Muscle of leg (tissue), 11 donors: ENCODE results near the gene PSMA6. TPM values are rescaled to one million over a fixed set of nuclear protein-coding genes. Genes with fewer than 3 reads are reported as not detected.
A peak's percentile ranks its signal among the peaks of the same experiment; 100 is the strongest.
"Not testable (repeated sequence)": the region's sequence is repeated elsewhere in the genome, so short reads cannot be mapped to it uniquely, and the experiment has no call there.

Source experiments
- DNase-seq: peaks from one replicate; pipeline ENCODE4 v3.0.0; 2013
- H3K27ac ChIP-seq: one replicate; pipeline ENCODE4 v1.5.1; 2013; ENCODE audit warnings: mild to moderate bottlenecking, low read length, control low read depth
- H3K27me3 ChIP-seq: one replicate; pipeline ENCODE4 v1.6.1; 2013; ENCODE audit warnings: low read length; ENCODE audit not compliant: control insufficient read depth, insufficient read depth
- H3K36me3 ChIP-seq: one replicate; pipeline ENCODE4 v1.6.1; 2013; ENCODE audit warnings: low read length; ENCODE audit not compliant: control insufficient read depth, insufficient read depth
- H3K4me1 ChIP-seq: one replicate; pipeline ENCODE4 v1.6.1; 2013; ENCODE audit warnings: low read length; ENCODE audit not compliant: control insufficient read depth, insufficient read depth
- H3K4me3 ChIP-seq: one replicate; pipeline ENCODE4 v1.5.1; 2013; ENCODE audit warnings: low read length, control low read depth
- H3K9me3 ChIP-seq: replicated peaks from 2 replicates; pipeline ENCODE4 v1.6.1; 2013; ENCODE audit warnings: low read depth, low read length; ENCODE audit not compliant: control insufficient read depth
- WGBS: methylation state at CpG from one replicate; pipeline ENCODE4 v1.1.5; 2013; ENCODE audit warnings: missing lambda C conversion rate; ENCODE audit not compliant: insufficient coverage; 5-methylcytosine and 5-hydroxymethylcytosine counted together
- polyA plus RNA-seq, 8 donors: library from polyadenylated mRNA; unstranded; fragments of 120-200 nt; gene quantifications; one replicate each; pipeline versions ENCODE4 v1.2.1 to v1.2.3, GENCODE V29; 2013; ENCODE audit warnings: inconsistent platforms in 1 of 8, low replicate concordance in 1 of 8; ENCODE audit not compliant: insufficient read length in 8 of 8, insufficient read depth in 1 of 8
- total RNA-seq: library from RNA; stranded (reverse); fragments of 120-200 nt; gene quantifications from one replicate; pipeline ENCODE4 v1.2.4, GENCODE V29; 2013

PSMA6 gene
- total and polyA plus RNA-seq, 9 donors, result 161 to 218 (median 181) TPM

DNA sequence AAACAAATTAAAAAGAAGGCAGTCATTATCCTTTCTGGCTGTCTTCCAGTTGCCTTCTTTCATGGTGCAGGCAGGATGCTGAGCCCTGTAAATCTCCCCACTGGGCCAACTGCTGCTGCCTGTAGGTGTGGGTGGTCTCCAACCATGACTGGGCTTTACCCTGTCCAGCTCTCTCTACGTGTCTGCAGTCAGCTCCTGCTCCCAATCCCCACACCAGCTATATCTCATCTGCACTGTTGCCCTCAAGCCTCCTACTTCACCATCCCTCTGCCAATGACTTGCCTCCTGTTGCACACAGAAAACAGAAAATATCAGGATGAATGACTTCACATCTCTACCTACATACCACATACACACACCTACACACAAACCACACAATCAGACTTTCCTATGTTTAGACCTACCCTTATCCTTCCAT, 39.7 kb upstream of the PSMA6 start:
- WGBS, result 22% methylated on average over 1 of the region's 1 CpG
- DNase-seq, result no peak
- Histone ChIP-seq H3K27ac (no peak overlapping the region), H3K27me3 (no peaks in the 10 kb centered on the region), H3K4me1 (peaks cover 2% of the 10 kb centered on the region), H3K9me3 (no peaks in the 10 kb centered on the region), H3K4me3 (no peak overlapping the region), H3K36me3 (no peaks in the 10 kb centered on the region)

DNA sequence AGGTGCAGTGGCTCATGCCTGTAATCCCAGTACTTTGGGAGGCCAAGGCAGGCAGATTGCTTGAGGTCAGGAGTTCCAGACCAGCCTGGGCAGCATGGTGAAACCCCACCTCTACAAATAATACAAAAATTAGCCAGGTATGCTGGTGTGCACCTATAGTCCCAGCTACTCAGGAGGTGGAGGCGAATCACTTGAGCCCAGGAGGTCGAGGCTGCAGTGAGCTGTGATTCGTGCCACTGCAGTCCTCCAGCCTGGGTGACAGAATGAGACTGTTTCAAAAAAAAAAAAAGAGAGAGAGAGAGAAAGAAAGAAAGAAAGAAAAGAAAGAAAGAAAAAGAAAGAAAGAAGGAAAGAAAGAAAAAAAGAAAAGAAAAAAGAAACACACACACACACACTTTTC, 39.1 kb upstream of the PSMA6 start:
- H3K27me3 ChIP-seq, DNase-seq, H3K4me1 ChIP-seq, H3K9me3 ChIP-seq, H3K27ac ChIP-seq, H3K4me3 ChIP-seq, H3K36me3 ChIP-seq: not testable (repeated sequence)
- 80% methylated on average over 2 of the region's 3 CpGs for WGBS

DNA sequence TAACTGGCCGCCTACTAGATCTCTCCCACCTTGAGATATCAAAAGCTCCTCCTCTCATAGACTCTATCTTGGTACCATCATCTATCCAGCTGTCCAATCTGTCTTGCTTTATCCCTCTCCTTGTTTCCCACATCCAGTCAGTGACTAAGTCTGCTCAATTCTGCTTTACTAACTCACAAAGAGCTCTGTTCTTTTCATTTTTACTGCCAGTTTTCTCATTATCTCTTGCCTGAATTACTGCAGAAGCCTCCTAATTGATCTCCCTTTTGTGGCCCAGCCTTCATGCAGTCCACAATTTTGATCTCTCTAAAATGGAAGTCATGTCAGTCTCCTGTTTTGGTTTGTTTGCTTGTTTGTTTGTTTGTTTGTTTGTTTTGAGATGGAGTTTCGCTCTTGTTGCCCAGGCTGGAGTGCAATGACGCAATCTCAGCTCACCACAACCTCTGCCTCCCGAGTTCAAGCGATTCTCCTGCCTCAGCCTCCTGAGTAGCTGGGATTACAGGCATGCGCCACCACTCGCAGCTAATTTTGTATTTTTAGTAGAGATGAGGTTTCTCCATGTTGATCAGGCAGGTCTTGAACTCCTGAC, 38.1 kb upstream of the PSMA6 start:
- 90% methylated on average over 1 of the region's 7 CpGs for WGBS
- not testable (repeated sequence) for H3K4me1 ChIP-seq, H3K27ac ChIP-seq, H3K36me3 ChIP-seq, H3K4me3 ChIP-seq, DNase-seq, H3K27me3 ChIP-seq, H3K9me3 ChIP-seq

DNA sequence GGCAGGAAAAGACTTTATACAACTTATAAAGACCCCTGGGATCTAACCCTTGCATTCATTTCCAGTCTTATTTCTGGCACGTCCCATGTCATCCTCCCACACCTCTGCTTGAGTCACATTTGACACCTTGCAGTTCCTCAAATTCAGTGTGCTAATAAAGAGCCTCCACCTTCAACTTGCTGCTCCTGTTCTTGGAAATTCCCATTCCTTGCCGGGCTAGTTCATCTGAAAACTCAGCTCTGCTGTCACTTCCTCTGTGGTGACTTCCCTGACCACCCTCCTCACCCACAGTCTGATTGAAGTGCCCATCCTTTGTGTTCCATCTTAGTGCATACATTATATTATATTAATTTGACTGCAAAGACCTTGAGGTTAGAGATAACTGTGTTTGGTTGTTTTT, 37.4 kb upstream of the PSMA6 start:
- Histone ChIP-seq H3K9me3 (no peaks in the 10 kb centered on the region), H3K36me3 (no peaks in the 10 kb centered on the region), H3K27ac (no peak overlapping the region), H3K27me3 (no peaks in the 10 kb centered on the region), H3K4me1 (no peaks in the 10 kb centered on the region), H3K4me3 (no peak overlapping the region)
- 74% methylated on average over 2 of the region's 2 CpGs for WGBS
- no peak for DNase-seq

DNA sequence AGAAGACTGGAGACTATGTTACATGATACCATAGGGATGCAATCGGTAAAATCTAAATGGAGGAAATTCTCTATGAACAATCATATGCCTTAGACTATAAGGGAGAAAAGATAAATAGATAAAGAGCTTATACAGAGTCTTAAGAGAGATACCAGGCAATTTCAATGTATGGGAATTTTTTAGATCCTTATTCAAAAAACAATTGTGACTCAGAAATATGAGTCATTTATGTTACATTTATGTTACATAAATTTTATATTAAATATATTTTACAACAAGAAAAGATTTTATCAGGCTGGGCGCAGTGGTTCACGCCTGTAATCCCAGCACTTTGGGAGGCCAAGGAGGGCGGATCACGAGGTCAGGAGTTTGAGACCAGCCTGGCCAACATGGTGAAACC, 36.5 kb upstream of the PSMA6 start:
- DNase-seq, result no peak
- Histone ChIP-seq H3K9me3 (no peaks in the 10 kb centered on the region), H3K4me1 (no peaks in the 10 kb centered on the region), H3K4me3 (no peak overlapping the region), H3K36me3 (no peaks in the 10 kb centered on the region), H3K27me3 (no peaks in the 10 kb centered on the region), H3K27ac (no peak overlapping the region)
- no CpG with 5 or more reads among the region's 5 CpGs for WGBS

DNA sequence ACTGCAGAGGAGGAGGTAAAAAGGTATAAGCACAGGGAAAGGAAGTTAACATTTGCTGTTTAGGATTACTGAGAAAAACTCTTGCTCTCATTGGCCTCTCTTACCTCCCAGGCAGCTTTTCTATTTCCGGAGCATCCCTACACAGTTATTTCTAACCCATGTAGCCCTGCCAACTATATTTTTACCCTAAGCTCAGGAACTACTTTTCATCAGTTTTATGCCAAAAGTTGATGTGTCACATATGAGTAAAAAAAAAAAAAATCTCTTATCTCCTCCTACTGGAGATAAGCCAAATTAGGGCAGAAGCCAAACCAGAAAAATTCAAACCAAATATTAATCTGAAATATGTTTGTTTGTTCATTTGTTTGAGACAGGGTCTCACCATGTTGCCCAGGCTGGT, 34.4 kb upstream of the PSMA6 start:
- no peaks in the 10 kb centered on the region for H3K27me3 ChIP-seq
- H3K9me3 ChIP-seq, result no peaks in the 10 kb centered on the region
- DNase-seq, result no peak
- H3K36me3 ChIP-seq, result no peaks in the 10 kb centered on the region
- H3K4me3 ChIP-seq, result no peak overlapping the region
- no peaks in the 10 kb centered on the region for H3K4me1 ChIP-seq
- no peak overlapping the region for H3K27ac ChIP-seq
- WGBS, result no CpG with 5 or more reads among the region's 1 CpG

DNA sequence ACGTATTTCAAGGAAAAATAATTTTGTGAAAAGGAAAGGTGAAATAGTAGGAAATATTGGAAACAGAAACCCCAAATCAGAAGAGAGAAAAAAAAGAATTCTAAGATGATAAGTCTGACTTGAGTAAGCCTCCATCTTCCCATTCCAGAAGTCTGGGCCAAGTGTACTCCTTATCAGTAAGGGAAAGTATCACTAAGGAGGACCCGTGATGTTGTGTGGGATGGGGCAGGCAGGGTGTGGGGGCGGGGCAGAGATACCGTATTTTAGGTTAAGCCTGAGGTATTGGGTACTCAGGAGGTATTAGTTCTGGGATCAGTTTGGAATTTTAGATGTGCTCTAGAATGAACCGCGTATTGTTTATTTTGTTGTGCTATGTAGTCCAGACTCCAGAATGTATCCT, 33.8 kb upstream of the PSMA6 start:
- 88% methylated on average over 2 of the region's 6 CpGs for WGBS
- Histone ChIP-seq H3K36me3 (no peaks in the 10 kb centered on the region), H3K4me3 (no peak overlapping the region), H3K27me3 (no peaks in the 10 kb centered on the region), H3K9me3 (no peaks in the 10 kb centered on the region), H3K4me1 (no peaks in the 10 kb centered on the region), H3K27ac (no peak overlapping the region)
- no peak for DNase-seq

DNA sequence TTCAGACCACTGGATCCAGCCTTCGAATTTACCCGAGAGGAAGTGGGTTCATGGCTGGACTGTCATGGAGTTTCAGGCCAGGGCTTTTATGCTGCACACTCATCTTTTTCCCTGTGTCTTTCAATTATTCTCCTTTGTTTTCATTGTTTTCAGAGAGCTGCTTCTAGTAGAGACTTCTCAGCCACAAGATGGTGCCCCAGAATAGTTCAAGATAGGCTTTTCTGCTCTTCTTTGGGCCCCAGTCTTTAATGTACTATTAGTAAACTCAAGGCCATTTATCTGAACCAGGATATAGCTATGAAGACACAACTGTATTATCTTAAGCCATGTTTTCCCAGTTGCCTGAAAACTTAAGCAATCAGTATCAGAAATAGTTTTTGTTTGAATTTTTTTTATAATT, 30.4 kb upstream of the PSMA6 start:
- Histone ChIP-seq H3K4me3 (no peak overlapping the region), H3K27me3 (no peaks in the 10 kb centered on the region), H3K4me1 (no peaks in the 10 kb centered on the region), H3K27ac (no peak overlapping the region), H3K9me3 (no peaks in the 10 kb centered on the region), H3K36me3 (no peaks in the 10 kb centered on the region)
- 90% methylated on average over 2 of the region's 2 CpGs for WGBS
- peak; percentile 33 for DNase-seq

DNA sequence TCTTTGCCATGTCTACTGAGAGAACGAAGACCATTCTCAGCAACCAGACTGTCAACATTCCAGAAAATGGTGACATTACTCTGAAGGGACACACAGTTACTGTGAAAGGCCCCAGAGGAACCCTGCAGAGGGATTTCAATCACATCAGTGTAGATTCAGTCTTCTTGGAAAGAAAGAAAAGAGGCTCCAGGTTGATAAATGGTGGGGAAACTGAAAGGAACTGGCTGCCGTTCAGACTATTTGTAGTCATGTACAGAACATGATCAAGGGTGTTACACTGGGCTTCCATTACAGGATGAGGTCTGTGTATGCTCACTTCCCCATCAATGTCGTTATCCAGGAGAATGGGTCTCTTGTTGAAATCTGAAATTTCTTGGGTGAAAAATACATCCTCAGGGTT, 29.7 kb upstream of the PSMA6 start:
- Histone ChIP-seq H3K27ac (no peak overlapping the region), H3K4me3 (no peak overlapping the region), H3K9me3 (no peaks in the 10 kb centered on the region), H3K36me3 (peaks cover 4% of the 10 kb centered on the region), H3K27me3 (no peaks in the 10 kb centered on the region), H3K4me1 (no peaks in the 10 kb centered on the region)
- 83% methylated on average over 2 of the region's 3 CpGs for WGBS
- no peak for DNase-seq

DNA sequence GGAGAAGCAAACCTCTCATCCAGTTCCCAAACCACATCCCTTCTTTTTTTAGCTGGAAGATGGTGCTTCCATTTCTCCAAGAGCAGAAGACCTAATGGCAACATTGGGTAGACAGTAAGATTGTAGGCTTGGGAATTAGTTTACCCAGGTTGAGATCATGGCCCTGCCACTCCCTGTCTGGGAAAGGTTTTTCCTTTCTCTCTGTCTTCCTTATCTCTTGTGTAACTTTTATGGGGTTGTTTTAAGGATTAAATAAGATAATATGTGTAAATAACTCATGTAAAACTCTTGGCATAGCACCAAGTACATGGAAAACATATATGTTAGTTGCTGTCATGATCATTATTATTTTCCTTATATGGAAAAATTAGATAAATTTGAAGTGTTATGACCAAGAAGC, 23.2 kb upstream of the PSMA6 start:
- H3K4me1 ChIP-seq, result no peaks in the 10 kb centered on the region
- no peaks in the 10 kb centered on the region for H3K27me3 ChIP-seq
- peaks cover 6% of the 10 kb centered on the region for H3K36me3 ChIP-seq
- H3K27ac ChIP-seq, result no peak overlapping the region
- H3K9me3 ChIP-seq, result no peaks in the 10 kb centered on the region
- H3K4me3 ChIP-seq, result no peak overlapping the region
- DNase-seq, result no peak

DNA sequence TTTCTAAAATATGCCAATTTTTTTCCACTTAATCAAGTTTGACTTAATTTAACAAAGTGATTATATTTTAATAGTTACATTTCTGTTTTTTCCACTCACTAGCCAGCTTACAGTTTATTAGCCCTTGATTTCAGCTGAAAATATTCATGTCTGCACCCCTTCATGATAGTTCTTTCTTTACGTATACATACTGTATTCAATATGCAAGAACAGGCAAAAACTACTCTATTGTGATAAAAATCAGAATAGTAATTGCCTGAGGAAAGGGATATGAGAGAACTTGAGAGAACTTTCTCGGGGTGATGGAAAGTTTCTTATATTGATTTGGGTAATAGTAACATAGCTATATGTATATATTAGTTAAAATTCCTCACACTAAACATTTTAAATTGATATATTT, 17.4 kb upstream of the PSMA6 start:
- Histone ChIP-seq H3K4me1 (no peaks in the 10 kb centered on the region), H3K4me3 (no peak overlapping the region), H3K9me3 (no peaks in the 10 kb centered on the region), H3K36me3 (peaks cover 15% of the 10 kb centered on the region), H3K27ac (no peak overlapping the region), H3K27me3 (no peaks in the 10 kb centered on the region)
- DNase-seq, result no peak
- WGBS, result no CpG with 5 or more reads among the region's 2 CpGs
